NOMO-1 (cell line): ENCODE results near the gene CRABP2.

Source experiments
- DNase-seq, 2 experiments: peaks; one replicate each; lab custom pipeline; 2025; ENCODE audit not compliant: unreplicated experiment in 2 of 2; lab: John Stamatoyannopoulos, UW

CRABP2 gene

DNA sequence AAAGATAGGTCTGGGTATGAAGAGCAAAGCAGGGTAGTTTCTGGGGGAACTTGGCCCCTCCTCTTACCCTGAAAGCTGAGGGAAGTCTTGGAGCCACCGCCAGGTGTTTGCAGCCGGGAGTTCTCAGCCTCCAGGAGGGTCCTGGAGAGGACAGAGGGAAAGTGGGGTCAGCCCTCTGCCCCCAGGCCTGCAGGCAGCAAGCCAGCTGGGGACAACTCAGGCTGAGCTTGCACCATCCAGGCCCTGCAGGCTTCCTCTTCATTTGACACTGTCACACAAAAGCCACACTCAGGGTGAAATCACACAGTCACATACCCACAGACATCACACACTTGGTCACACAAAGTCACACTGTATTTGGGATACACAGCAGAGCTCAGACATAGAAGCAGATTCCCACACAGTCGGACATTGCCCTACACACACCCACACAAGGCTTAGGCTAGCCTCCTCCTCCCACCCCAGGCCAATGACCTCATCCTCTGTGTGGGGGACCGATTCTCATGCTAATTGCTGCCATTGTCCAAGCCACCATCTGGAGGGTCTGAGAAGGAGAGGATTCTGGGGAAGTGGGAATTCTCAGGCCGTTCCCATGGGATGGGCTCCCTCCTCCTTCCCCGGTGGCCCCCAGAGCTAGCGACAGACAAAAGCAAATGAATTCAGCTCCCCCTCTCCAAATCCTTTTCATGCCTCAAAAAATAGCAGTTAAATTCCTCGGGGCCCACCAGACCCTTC lies 31.8 kb downstream of the CRABP2 start:
- DNase-seq, result no peak

DNA sequence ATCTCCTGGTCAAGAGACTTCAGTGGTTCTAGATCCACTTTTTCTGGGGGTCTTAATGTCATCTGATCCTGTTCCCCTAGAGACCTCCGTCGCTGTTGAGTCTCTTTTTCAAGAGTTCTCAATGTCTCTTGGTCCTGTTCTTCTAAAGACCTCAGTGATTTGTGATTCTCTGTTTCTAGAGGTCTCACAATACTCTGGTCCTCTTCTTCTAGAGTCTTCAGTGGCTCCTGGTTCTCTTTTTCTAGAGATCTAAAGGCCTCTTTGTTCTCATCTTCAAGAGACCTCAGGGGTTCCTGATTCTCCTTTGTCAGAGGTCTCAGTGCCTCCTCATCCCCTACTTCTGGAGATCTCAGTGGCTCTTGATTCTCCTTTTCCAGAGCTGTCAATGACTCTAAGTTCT lies 33.6 kb downstream of the CRABP2 start:
- DNase-seq, result no peak

DNA sequence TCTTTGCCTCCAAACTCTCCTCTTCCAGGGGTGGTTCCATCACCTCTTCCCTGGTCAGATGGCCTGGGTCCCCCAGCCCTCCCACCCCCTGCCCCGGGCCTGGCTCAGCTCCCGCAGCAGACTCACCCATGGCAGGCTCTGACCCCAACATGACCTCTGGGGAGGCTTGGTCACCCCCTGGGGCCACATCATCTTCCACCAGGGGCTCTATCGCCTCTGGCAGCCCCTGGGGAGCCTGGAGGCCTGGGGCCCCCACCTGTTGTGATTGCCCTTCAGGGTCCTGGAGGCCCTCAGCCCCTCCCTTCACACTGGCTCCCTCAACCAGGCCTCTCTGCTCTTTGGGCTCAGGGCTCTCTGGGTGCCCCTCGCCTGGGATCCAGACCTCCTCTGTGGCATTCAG lies 34.6 kb downstream of the CRABP2 start:
- DNase-seq, result no peak

DNA sequence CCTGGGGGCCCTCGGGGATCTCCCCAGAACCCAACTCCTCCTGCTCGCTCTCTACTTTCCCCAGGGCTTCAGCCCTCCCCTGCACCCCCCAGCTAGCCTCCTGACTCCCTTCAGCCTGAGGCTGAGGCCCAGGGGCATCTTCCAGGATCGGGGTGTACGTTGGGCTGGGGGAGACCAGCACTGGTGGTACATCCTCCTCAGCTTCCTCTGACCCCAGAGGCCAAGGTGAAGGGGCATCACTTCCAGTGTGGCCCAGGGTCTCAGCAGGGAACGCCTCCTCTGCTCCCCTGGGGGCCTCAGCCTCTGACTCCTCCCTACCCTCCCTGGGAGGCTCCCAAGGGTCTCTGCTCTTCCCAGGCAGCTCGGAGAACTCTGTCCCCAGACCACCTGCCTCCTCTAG lies 35.0 kb downstream of the CRABP2 start:
- DNase-seq, result no peak

DNA sequence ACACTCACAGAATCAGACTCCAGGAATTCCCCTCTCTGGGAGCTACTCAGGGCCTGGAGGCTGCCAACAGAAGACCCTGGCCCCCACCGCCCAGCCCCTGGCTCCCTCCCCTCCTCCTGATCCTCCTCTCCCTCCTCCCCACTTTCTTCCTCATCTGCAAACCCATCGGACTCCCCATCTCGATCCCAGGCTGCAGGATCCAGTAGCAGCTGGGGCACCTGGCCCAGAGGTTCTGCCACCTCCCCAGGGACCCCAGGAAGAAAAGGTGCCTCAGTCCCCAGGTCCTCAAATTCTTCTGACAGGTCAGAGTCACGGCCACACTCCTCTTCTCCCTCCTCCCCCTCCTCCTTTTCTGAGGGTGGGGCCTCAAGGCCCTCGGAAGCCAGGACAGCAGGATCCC lies 35.6 kb downstream of the CRABP2 start:
- no peak for DNase-seq

DNA sequence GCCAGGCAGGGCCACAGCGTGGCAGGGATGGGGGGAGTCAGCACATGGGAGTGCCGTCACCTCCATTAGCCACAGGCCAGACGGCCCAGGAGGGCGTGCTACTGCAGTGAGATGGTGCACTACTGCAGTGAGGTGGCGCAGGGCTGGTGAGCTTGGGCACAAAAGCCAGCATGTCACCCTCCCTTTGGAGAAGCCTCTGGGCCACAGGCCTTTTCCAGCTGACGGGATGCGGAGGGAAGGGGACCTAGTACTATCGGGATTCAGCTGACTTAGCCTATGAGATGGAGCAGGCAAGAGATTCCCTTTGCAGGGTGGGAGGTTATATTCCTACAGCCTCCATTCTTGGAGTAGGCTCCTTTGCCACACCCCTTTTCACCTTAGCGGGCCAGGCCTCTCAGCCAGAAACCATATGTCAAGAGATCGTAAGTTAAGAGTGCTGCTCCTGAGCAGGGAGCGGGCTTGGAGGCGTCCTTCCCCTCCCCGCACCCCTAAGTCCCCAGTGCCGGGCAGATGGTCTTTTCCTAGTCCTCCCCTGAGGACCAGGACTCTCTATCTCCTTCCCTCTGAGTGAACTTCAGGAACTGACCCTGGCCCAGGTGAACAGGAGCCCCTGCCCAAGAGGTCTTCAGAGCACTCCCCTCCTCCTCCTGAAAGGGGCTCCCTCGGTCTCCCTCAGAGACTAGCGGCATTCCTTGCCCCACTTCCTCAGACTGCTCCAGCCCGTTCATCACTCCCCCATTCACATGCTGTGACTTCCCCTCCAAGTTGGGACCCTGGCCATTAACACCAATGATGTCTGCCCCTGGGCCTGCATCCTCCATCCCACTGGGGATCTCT lies 36.4 kb downstream of the CRABP2 start:
- DNase-seq, result no peak

DNA sequence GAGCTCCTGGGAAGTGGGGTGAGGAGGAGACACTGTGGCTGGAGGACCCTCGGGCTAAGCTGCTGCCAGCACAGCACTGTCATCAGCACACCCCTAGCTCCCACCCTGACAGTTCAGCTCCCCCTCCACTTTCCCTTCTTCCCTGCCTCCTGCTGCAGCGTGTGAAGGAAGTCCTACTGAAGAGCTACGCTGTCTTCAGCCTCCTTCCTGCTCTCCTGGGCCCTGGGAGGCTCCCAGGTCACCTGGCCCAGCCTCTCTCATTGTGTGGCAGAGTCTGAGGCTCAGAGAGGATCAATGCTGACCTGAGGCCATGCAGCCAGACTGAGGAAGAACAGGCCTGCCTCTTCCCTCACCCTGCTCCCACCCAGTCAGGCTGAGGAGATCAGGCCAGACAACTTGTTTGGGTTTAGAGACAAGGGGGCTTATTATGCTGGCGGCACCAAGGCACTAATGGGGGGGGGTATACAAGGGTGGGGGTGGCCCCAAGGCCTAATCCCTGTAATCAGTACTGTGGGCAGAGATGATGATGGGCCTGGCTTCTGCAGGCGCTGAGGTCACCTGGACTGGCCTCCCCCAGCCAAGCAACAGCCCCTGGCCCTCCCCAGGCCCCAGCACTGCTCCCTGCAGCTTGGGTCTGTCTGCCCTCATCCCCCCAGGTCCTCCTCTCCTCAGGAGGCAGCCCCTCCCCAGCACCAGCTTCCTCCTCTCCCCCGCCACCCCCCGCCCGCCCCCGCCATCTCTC lies 37.2 kb downstream of the CRABP2 start:
- no peak for DNase-seq

DNA sequence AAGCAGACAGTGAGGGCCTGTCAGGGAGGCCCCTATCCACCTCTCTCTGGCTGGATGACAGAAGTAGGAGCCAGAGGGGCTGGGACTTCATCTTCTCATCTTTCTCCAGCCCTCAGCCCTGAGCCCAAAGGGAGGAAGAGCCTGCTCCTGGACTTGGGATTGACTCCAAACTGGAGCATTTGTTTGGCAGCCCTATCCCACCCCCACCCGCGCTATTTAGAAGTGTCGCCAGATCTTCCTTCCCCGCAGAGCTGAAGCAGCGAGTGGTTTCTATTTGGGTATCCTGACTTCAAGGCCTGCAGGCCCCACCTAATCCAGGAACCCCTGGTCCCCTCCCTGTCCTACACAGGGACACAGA lies 37.8 kb downstream of the CRABP2 start:
- no peak for DNase-seq

DNA sequence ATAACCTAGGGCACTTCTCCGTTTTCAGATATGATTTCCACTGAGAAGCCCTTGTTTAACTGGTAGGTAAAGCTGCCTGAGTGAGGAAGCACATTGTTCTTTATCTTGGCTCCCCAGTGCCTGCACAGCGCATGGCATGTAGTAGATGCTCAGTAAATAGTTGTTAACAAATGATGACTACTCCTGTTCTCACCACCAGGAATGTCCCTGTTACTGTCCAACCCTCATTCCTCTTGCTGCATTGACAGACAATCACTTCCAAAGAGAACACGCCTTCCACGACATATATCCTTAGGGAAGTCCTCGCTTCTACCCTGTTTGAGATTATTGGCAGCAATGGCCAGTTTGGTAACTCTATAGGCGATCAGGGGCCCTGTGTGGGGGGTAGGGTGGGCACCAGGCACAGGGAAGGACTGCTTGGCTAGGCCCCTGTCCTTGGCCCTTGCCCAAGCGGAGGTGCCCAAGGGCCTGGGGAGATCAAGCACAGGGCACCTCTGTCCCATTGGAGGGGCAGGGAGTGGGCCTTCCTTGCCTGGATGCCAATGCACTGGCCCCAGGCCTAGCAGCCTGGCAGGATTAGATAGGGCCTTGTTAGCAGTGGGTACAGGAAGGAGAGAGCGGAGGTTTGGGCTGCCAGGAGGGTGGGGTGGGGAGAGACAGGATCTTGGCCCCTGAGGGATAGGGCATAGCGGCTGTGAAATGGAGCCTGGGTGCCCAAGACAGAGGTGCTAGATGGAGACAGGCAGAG lies 38.3 kb downstream of the CRABP2 start:
- DNase-seq, result no peak

DNA sequence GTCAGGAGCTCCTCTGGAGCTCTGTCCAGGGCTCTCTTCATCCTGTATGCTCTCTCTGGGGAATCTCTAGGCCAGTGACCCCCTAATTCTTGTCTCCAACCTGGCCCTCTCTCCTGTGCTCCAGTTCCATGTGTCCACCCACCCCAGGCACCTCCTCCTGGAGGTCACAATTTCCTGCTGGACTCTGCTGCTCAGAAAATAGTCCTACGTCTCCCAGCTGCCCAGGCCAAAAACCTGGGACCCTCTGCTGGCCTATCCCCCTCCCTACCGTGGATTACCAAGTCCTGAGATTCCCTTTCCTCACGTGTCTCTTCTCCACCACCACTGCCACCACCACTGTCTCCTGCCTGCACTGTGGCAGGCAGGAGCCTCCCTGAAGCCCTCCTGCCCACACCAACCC lies 39.8 kb downstream of the CRABP2 start:
- DNase-seq, result no peak

DNA sequence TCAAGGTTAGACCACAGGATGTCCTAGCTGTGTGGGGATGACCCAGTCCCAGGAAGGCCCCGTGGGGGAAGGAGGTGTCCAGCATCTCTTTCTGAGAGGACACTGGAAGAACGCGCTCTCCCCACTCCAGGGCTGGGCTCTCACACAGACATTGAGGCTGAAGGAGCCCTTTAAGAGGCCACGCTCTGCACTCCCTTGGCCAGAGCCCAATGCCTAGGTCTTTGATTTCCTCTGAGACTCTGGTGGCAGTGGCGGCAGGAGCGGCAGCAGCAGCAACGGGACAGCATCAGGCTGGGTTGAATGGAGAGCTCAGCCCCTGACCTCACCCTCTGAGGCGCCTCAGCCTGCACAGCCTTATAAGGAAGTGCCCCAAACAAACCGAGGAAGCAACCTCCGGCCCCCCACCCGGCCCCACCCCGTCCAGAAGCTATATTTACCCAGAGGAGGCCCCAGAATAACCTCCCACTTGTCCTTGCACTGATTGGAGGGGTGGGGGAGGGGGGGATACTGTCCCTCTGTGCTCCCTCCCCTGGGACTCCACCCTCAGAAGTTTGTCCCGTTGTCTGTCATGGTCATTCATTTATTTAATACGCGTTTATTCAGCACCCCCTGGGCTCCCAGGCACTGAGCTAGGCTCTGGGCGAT lies 40.5 kb downstream of the CRABP2 start:
- peak; percentile 55 to 72 for DNase-seq

DNA sequence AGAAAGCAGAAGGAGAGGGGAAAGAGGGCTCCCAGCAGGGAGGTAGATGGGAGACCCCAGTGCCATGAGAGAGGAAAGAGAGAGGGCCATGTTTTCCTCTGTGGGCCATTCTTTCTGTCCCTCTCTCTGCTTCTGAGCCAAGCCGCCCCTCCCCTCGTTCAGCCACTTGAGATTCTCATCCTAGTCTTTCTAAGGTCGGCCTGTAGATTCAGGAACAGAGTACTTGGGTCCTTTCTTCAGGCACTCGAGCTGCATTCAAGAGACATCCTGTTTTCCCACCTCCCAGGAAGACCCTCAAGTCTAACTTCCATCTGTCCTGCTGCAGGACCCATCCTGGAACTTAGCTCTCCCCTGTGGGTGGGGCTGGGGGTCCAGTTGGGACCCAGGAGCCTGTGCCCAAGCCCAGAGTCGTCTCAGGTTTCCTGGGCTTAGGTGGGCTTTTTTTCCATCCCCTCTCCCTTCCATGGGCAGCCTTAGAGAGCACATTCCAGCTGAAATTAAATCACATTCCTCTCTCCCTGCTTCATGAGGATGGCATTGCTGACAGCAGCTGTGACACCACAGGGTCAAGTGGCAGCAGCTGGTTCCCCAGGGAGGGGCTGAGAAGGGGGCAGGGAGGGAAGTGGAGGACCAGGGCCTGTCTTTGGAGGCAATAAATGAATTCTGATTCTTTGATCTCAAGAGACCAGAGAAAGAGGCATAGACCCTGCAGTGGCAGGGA lies 41.2 kb downstream of the CRABP2 start:
- DNase-seq, result no peak

DNA sequence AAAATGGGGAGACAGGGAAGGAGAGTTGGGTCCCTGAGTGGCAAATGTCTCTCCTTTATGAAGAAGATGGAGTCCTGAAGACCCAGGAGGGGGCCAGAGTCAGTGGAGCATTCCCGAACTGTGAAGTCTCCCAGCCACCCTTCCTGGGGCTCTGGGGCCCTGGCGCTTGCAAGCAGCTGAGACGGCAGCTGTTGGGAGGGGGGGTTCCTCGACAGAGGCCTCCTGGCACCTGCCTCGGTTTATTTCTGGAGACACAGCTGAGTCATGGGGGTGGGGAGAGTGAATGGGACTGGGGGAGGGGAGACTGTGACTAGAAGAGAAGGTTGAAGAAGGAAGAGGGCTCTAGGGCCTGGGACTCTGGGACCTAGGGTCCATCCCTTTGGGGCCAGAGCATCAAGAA lies 42.2 kb downstream of the CRABP2 start:
- no peak for DNase-seq

DNA sequence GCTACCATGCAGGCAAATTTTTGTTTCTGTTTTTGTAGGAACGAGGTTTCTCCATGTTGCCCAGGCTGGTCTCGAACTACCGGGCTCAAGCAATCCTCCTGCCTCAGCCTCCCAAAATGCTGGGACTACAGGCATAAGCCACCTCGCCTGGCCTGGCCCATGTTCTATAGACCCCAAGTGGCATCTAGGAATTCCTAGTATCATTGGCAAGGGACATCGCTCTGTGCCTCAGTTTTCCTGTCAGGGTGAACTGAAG lies 42.7 kb downstream of the CRABP2 start:
- no peak for DNase-seq

DNA sequence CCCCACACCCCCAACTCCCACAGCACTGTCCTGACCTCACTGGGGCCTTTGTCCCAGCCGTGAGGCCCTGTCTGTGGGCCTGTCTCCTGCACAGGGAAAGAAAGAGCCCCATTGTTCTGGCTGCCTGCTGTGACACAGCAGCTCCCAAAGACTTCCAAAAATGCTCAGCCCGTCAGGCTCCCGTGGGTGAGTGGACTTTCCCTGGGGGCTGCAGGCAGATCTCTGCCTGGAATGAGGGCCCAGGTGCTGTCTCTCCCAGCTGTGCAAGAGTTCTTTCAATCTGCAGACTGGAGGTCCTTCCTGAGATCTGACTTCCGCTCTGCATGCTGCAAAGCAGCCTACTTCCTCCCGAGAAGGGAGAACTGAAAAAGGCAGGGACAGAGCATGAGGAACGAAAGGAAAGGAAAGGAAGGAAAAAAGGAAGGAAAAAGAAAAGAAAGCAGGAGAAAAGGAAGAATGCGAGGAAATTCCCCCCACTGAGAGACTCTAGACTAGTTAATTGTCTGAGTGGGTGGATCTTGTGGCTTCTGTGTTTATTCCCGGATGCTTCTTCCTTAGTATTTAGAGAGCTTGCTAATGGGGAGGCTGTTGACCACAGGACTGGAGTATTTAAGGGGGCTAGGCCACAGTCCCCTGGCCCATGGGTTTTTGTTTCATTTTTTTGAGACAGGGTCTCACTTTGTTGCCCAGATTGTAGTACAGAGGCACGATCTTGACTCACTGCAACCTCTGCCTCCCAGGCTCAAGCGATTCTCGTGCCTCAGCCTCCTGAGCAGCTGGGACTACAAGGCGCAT lies 43.2 kb downstream of the CRABP2 start:
- DNase-seq, result peak in 1 of 2 experiments; percentile 16

DNA sequence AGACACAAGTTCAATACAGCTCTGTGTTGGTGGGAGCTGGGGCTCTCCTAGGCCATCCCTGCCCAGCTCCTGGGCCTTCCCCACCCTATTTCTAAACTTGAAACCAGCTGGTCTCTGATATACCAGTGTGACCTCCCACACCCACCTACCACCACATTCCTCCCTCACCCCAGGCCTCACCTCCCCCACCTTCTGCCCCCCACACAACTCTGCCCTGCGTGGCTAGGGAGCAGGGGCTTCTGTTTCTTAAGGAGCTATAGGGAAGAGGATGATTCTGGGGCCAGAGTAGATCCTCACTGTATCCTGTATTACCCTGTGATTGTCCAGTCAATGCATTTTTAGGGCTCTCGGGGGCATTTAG lies 44.7 kb downstream of the CRABP2 start:
- no peak for DNase-seq

DNA sequence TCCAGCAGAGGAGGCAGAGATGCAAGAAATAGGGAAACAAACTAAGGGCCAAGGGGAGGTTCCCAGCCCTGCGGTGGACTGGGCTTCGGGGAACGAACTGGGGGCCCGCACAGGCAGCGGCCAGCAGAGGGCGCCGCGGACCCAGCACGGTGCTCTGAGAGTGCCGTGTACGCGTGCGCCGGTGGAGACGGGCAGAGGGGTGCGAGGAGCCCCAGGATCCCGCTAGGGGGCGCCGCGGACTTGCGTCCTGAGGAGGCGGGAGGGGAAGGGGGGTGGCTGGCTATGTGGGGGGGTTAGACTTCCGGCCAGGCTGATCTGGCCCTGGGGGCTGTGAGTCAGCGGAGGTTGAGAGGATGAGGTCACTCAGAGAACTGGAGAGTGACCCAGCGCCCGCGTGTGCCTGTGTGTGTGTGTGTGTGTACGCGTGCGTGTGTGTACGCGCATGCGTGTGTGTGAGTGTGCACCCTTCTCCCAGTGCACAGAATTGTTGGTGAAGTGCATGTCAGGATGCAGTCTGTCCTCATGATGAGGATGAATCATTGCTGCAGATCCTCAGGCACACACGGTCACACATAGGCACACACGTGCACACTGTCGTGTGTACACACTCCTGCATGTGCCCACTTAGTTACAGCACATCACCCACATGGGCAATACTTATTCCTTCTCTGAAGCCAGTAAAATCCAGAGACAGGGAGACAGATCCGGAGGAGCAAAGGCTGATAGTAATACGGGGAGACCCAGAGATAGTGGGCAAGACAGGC lies 45.2 kb downstream of the CRABP2 start:
- peak; percentile 93 to 96 for DNase-seq

DNA sequence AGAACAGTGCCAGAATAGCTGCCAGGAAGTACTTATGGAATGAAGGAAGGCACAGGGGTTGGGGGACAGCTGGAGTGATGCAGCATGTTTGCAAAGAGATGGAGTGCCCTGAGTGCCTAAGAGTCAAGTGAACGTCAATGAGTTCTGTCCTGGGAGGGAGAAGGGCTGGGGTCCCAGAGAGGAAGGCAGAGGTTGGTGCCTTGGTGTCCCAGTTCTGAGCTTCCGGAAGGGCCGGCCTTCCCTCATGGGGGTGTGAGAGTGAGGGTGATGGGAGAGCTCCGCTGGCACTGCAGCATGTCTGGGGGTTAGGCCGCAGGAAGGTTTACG lies 45.8 kb downstream of the CRABP2 start:
- no peak for DNase-seq
